HL-60 (cell line): ENCODE measurements around the gene BRIP1.

Source experiments
- DNase-seq, 2 experiments: peaks; one replicate each; pipeline ENCODE4 v3.0.0-alpha.2; 2010 to 2020; ENCODE audit warnings: low read depth in 1 of 2, low spot score in 1 of 2
- H3K27ac ChIP-seq: fragments of 250-450 bp; sonication (Bioruptor Pico); replicated peaks from 2 replicates; pipeline ENCODE4 v1.5.1; 2020; ENCODE audit warnings: mild to moderate bottlenecking, moderate library complexity
- H3K27me3 ChIP-seq: fragments of 250-450 bp; sonication (Bioruptor Pico); 2 replicates; pipeline ENCODE4 v1.5.1; 2021; ENCODE audit warnings: mild to moderate bottlenecking, moderate library complexity; ENCODE audit not compliant: insufficient read depth, poor library complexity, severe bottlenecking
- H3K4me3 ChIP-seq: replicated peaks from 2 replicates; pipeline ENCODE4 v1.5.1; 2011; ENCODE audit warnings: mild to moderate bottlenecking, control low read depth, low read length; ENCODE audit not compliant: insufficient read depth
- CTCF ChIP-seq: IDR thresholded peaks from one replicate; pipeline ENCODE4 v1.5.1; 2011; ENCODE audit warnings: low read length, control low read depth, inconsistent platforms; ENCODE audit not compliant: insufficient read depth
- GABPA ChIP-seq: IDR thresholded peaks from 2 replicates; pipeline ENCODE4 v1.6.1; 2012; ENCODE audit warnings: low read depth
- POLR2AphosphoS5 ChIP-seq: IDR thresholded peaks from 2 replicates; pipeline ENCODE4 v1.6.1; 2012; ENCODE audit warnings: low read depth
- SPI1 ChIP-seq: IDR thresholded peaks from 2 replicates; pipeline ENCODE4 v1.6.1; 2012; ENCODE audit warnings: low read depth, mild to moderate bottlenecking, borderline replicate concordance
- TF ChIP-seq, protein P1 (sequence below): IDR thresholded peaks from 2 replicates; pipeline ENCODE4 v1.6.1; 2012; ENCODE audit warnings: low read depth; ENCODE audit not compliant: insufficient replicate concordance

BRIP1 gene

DNA sequence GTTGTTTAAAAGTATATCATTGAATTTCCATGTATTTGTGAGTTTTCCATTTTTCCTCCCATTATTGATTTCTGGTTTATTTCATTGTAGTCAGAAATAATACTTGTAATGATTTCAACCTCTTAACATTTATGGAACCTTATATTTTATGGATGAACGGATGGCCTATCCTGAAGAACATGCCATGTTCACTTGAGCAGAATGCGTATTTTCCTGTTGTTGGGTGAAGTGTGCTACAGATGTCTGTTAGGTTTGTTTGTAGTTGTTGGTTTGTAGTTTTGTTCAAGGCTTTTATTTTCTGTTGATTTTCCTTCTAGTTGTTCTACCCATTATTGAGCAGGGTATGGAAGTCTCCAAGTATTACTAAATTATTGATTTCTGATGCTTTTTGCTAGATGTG is 165.1 kb downstream of the BRIP1 start:
- no peak overlapping the region for H3K4me3 ChIP-seq
- DNase-seq: no peak
- H3K27me3 ChIP-seq: no peaks in the 10 kb centered on the region
- no peak overlapping the region for H3K27ac ChIP-seq
- TF ChIP-seq CTCF (no peak), POLR2AphosphoS5 (no peak), GABPA (no peak), SPI1 (no peak)
- TF ChIP-seq, protein P1, sequence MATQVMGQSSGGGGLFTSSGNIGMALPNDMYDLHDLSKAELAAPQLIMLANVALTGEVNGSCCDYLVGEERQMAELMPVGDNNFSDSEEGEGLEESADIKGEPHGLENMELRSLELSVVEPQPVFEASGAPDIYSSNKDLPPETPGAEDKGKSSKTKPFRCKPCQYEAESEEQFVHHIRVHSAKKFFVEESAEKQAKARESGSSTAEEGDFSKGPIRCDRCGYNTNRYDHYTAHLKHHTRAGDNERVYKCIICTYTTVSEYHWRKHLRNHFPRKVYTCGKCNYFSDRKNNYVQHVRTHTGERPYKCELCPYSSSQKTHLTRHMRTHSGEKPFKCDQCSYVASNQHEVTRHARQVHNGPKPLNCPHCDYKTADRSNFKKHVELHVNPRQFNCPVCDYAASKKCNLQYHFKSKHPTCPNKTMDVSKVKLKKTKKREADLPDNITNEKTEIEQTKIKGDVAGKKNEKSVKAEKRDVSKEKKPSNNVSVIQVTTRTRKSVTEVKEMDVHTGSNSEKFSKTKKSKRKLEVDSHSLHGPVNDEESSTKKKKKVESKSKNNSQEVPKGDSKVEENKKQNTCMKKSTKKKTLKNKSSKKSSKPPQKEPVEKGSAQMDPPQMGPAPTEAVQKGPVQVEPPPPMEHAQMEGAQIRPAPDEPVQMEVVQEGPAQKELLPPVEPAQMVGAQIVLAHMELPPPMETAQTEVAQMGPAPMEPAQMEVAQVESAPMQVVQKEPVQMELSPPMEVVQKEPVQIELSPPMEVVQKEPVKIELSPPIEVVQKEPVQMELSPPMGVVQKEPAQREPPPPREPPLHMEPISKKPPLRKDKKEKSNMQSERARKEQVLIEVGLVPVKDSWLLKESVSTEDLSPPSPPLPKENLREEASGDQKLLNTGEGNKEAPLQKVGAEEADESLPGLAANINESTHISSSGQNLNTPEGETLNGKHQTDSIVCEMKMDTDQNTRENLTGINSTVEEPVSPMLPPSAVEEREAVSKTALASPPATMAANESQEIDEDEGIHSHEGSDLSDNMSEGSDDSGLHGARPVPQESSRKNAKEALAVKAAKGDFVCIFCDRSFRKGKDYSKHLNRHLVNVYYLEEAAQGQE: no peak

DNA sequence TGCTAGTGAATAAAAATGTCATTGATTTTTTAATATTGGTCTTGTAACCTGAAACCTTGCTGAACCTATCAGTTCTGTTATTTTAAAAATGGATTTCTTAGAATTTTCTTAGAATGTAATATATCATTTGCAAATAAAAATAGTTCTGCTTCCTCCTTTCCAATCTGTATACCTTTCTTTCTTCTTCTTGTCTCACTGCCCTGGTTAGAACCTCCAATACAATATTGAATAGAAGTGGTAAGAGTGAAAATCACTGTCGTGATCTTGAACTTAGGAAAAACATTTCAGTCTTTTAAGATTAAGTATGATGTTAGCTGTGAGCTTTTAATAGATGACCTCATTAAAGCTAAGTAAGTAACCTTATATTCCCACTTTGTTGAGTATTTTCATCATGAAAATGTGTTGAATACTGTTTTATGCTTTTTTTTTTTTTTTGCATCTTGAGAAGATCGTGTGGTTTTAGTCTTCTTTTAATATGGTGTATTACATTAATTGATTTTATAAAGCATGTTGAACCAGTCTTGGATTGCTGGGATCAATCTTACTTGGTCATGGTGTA is 167.5 kb downstream of the BRIP1 start:
- TF ChIP-seq SPI1 (no peak), CTCF (no peak), GABPA (no peak), POLR2AphosphoS5 (no peak)
- TF ChIP-seq, protein P1: no peak
- no peak overlapping the region for H3K27ac ChIP-seq
- no peak overlapping the region for H3K4me3 ChIP-seq
- no peaks in the 10 kb centered on the region for H3K27me3 ChIP-seq
- no peak for DNase-seq

GRCh38 chr17:61694095-61694494 is 169.2 kb downstream of the BRIP1 start:
- no peak for TF ChIP-seq CTCF

DNA sequence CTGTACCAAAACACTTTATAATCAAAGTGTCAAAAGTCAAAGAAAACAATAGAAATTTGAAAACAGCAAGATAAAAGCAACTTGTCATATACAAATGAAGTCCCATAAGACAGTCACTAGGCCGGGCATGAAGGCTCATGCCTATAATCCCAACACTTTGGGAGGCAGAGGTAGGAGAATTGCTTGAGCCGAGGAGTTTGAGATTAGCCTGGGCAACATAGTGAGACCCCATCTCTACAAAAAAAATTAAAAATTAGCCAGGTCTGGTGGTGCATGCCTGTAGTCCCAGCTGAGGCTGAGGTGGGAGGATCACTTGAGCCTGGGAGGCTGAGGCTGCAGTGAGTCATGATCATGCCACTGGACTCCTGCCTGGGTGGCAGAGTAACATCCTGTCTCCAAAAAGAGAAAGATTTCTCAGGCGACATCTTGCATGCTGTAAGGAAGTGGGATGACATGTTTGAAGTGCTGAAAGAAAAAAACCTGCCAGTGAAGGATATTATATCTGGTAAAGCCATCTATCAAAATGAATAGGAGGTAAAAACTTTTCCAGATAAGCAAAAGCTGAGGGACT is 173.6 kb downstream of the BRIP1 start:
- H3K4me3 ChIP-seq: no peak overlapping the region
- H3K27me3 ChIP-seq: no peaks in the 10 kb centered on the region
- no peak overlapping the region for H3K27ac ChIP-seq
- DNase-seq: no peak
- no peak for TF ChIP-seq SPI1
- no peak for TF ChIP-seq CTCF
- TF ChIP-seq GABPA: no peak
- TF ChIP-seq, protein P1: no peak
- no peak for TF ChIP-seq POLR2AphosphoS5

More at GRCh38 chr17:61694095-61694494, 169.2 kb downstream of the BRIP1 start:
- no peak overlapping the region for H3K27ac ChIP-seq
- no peak for DNase-seq
- H3K4me3 ChIP-seq: no peak overlapping the region
- H3K27me3 ChIP-seq: no peaks in the 10 kb centered on the region
